HG02938 (cell line): Measurements from ENCODE around the gene DTL.

Experiments
- ATAC-seq: cut with Tn5 transposase; IDR thresholded peaks from one replicate; pipeline ENCODE4 v1.9.1; 2021; ENCODE audit warnings: mild to moderate bottlenecking, moderate library complexity; ENCODE audit not compliant: unreplicated experiment

The DTL gene

GRCh38 chr1:212034516-212035122 is 929 bp upstream of the DTL start:
- peak; percentile 2 for ATAC-seq

- ATAC-seq = peak; percentile 11
These were observed 472 bp downstream of the DTL start for GRCh38 chr1:212035835-212036605.

- ATAC-seq = no peak
These were observed 2.4 kb downstream of the DTL start for GRCh38 chr1:212037900-212038299.

DNA sequence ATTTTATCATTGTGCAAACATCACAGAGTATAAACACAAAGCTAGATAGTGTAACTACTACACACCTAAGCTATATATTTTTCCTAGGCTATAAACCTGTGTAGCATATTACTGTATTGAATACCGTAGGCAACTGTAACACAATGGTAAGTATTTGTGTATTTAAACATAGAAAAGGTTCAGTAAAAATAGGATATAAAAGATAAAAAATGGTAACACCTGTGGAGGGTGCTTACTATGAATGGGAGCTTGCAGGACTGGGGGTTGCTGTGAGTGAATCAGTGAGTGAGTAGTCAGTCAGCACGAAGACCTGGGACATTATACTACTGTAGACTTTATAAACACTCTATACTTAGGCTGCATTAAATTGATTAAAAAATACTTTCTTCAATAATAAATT is 4.1 kb downstream of the DTL start:
- ATAC-seq = no peak

GRCh38 chr1:212040629-212041412 is 5.3 kb downstream of the DTL start:
- no peak for ATAC-seq

DNA sequence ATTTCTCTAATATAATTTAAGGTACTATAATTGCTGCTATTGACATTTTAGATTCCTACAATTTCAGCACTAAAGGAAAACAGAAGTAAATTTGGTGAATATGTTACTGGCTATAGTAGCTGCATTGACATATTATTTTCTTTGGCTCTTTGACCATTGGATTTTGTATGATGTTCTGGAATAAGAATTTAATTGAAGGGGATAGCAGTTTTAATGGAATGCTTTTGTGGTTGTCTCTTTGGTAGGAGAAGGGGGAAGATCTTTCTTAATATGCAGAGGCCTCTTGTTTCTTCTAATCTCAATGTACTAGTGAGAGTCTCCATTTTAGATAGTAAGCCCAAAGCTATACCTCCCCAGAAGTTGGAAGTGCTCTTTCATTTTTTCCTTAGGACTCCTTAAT is 6.9 kb downstream of the DTL start:
- ATAC-seq = no peak

DNA sequence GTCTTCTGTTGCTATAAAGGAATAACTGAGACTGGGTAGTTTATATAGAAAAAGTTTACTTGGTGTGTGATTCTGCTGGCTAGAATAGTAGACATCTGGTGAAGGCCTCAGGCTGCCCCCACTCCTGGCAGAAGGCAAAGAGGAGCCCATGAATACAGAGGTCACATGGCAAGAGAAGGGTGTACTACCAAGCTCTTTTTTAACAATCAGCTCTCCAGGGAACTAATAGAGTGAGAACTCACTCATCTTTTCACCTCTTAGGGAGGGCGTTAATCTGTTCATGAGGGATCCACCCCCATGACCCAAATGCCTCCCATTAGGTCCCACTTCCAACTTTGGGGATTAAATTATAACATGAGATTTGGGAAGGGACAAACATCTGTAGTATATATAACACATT is 9.3 kb downstream of the DTL start:
- ATAC-seq = no peak

- ATAC-seq = no peak
These were observed 10.4 kb downstream of the DTL start for GRCh38 chr1:212045981-212046380.

DNA sequence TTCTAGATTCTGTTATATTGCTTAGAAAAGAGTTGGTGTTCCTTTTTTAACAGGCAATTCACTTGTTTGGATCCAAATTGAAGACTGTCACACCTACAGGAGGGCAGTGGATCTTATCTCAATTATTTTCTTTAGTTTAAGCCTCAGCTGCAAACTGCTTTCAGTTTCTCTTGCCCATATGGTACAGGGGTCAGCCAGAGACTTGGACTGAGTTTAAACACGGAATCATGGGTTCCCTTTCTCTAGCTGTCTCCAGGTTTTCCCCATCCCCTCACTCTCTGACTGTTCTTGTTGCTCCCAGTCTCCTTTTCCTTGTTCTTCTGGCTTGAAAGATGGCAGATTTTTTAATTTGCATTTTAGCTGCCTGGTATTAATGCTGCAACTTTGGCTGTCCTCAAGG is 18.4 kb downstream of the DTL start:
- ATAC-seq = no peak

DNA sequence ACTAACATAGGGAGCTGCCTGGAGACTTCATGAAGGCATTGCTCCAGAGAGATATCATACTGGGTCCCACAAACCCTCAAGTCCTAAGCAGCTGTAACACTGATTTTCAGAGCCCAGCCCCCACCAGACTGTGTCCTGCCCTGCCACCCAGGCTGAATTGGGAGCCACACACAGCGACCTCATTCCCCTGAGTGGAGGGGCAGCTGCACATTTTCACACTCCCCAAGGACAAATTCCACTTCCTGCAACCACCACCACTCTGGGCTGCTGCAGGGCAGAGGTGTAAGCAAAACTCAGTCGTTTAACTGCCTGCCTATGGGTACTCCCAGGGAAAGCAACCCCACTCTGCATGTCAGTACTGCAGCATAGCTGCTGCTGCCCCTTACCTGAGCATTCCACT is 19.8 kb downstream of the DTL start:
- no peak for ATAC-seq

DNA sequence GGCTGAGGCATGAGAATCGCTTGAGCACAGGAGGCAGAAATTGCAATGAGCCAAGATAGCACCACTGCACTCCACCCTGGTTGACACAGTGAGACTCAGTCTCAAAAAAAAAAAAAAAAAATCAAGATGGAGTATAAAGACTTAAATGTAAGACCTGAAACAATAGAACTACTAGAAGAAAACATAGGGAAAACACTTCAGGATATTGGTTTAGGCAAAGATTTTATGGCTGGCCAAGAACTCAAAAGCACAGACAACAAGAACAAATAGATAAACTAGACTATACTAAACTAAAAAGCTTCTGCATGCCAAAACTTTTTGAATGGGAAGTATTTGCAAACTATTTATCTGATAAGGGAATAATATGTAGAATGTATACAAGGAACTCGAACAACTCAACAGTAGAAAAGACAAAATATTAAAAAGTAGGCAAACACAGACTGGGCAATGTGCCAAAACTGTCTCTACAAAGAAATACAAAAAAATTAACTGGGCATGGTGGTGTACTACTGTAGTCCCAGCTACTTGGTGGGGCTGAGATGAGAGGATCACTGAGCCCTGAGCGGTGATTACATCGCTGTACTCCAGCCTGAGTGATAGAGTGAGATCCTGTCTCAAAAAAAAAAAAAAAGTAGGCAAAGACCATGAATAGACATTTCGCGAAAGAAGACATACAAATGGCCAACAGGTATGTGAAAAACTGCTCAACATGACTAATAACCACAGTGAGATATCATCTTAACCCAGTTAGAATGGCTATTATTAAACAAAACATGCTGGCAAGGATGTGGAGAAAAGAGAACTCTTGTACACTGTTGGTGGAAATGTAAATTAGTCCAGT is 25.3 kb downstream of the DTL start:
- no peak for ATAC-seq

- ATAC-seq = no peak
These were observed 27.4 kb downstream of the DTL start for GRCh38 chr1:212062832-212063438.

DNA sequence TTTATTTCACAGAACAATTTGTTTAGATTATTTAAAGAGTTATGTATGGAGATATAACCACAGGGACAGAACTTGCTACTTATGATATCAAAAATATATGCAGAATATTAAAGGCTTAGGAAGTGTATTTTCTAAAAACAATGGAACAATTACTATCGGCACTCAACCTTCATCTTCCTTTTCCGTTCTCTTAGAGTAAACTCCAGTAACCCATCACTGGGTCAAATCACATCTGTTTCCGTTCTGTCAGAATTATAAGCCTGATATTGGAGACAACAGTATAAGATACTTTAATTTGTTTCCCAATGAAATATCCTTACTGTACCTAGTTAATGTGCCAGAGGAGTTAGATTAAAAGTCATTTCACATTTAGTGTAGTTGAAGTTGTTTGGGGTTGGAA is 32.2 kb downstream of the DTL start:
- no peak for ATAC-seq

DNA sequence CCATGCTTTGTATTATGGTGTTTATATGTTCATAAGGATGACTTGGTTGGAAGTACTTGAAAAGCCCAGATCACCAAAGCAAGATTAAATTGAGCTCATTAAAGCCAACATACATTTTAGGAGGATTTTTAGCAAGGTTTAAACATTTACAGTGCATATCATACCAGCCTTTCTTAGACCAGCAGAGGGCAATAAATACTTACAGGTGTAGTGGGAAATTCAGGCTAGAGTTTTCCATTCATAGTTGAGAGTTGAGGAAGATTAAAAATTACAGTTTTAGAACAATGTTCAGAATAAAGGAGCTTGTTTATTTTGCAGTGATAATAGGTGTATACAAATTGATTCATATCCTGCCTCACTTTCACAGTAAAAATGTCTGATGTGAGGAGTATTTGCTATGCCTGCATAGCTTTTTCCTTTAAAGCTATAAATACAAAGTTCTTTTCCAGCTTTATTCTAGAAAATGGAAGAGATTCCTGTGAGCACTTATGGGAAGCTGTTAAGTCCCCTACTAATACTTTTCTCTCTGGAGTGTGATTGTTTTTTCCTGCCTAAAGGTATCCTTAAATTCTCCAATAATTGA is 35.3 kb downstream of the DTL start:
- no peak for ATAC-seq

- ATAC-seq = no peak
These were observed 36.5 kb downstream of the DTL start for GRCh38 chr1:212072047-212072446.

DNA sequence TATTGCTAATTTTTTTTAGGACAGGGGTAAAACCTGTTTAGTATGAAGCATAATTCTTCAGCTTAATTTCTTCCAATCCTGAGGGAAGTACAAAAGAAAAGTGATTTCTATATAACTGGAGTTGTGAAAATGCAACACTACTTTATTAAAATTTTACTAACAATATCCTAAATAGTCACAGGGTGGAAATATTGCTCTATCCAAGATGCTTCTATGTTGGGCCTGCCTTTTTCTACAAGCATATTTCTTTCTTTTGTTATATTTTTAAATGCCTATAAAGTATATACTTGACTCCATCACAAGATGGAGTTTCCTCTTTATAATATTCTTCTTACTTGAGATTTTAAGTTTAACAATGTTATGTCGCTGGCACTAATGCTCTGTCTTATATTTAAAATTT is 37.9 kb downstream of the DTL start:
- ATAC-seq = no peak

GRCh38 chr1:212074313-212074712 is 38.8 kb downstream of the DTL start:
- ATAC-seq = no peak

DNA sequence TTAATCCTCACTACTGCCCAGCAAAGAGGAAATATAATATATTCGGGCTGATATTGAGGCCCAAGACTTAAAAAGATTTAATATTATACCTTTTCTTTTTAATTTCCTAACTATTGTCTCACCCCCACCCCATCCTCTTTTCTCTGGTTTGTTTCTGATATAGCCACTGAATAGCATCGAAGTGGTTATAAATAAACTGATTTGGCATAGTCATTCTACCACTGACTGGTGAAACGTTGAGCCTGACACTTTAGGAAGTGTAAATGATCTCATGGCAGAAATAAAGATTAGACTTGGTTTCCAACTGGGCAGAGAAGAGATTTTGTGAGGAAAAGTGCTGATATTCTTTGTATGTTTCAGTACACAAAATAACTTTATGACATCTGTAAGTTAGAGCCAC is 39.3 kb downstream of the DTL start:
- no peak for ATAC-seq

DNA sequence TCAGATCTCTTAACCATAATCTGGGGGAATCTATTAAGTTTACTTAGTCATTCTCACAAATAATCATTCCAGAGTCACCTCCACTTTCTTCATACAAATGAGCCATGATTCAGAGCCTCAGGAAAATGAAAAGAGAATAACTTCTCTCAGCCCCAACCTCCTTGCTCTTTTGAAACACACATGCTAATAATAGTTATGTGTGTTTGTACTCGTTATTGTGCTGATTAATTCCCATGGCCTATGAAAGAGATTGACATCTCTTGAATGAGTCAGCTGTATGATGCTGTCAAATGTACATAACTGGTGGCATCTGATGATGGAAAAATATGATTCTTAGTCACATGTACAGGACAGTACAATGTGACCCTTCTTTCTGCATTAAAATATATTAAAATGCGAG is 41.5 kb downstream of the DTL start:
- ATAC-seq = no peak

GRCh38 chr1:212078826-212079225 is 43.3 kb downstream of the DTL start:
- no peak for ATAC-seq
